GM23338 (cell line): ENCODE data around the gene STX17. TPM values are rescaled to one million over a fixed set of nuclear protein-coding genes. Genes with fewer than 3 reads are reported as not detected.

Experiments used
- ATAC-seq: fragments of 200-7000 bp; cut with Tn5 transposase; 3 replicates; pipeline ENCODE4 v1.9.1; 2020
- DNase-seq: peaks from one replicate; pipeline ENCODE4 v3.0.0-alpha.2; 2015; ENCODE audit warnings: low spot score
- H2AFZ ChIP-seq: fragments of 200-600 bp; sonication (generic); 2 replicates; pipeline ENCODE4 v1.8.0; 2016; ENCODE audit warnings: antibody characterized with exemption, mild to moderate bottlenecking, moderate library complexity
- H3F3A ChIP-seq: fragments of 200-600 bp; sonication (generic); replicated peaks from 2 replicates; pipeline ENCODE4 v1.8.0; 2017; ENCODE audit warnings: antibody characterized with exemption, mixed run types, low read depth
- H3K27ac ChIP-seq: fragments of 200-600 bp; sonication (generic); 2 replicates; pipeline ENCODE4 v1.6.1; 2016; ENCODE audit warnings: low read depth
- H3K27me3 ChIP-seq: fragments of 200-600 bp; sonication (generic); 2 replicates; pipeline ENCODE4 v1.8.0; 2016; ENCODE audit warnings: mild to moderate bottlenecking, mixed run types, moderate library complexity; ENCODE audit not compliant: insufficient read depth
- H3K36me3 ChIP-seq: fragments of 200-600 bp; sonication (generic); 2 replicates; pipeline ENCODE4 v1.8.0; 2016; ENCODE audit warnings: mild to moderate bottlenecking; ENCODE audit not compliant: insufficient read depth
- H3K4me1 ChIP-seq: fragments of 200-600 bp; sonication (generic); 2 replicates; pipeline ENCODE4 v1.8.0; 2016; ENCODE audit warnings: mild to moderate bottlenecking, moderate library complexity; ENCODE audit not compliant: insufficient read depth
- H3K4me2 ChIP-seq: fragments of 200-600 bp; sonication (generic); 2 replicates; pipeline ENCODE4 v1.7.1; 2017; ENCODE audit warnings: mixed run types
- H3K4me3 ChIP-seq: fragments of 200-600 bp; sonication (generic); 2 replicates; pipeline ENCODE4 v1.6.1; 2016; ENCODE audit warnings: mixed run types
- H3K79me2 ChIP-seq: fragments of 200-600 bp; sonication (generic); replicated peaks from 2 replicates; pipeline ENCODE4 v1.8.0; 2017; ENCODE audit warnings: mild to moderate bottlenecking; ENCODE audit not compliant: insufficient read depth
- H3K9me2 ChIP-seq: fragments of 200-600 bp; sonication (generic); 2 replicates; pipeline ENCODE4 v1.8.0; 2017; ENCODE audit not compliant: insufficient read depth
- H4K20me1 ChIP-seq: fragments of 200-600 bp; sonication (generic); replicated peaks from 2 replicates; pipeline ENCODE4 v1.8.0; 2017; ENCODE audit warnings: mild to moderate bottlenecking; ENCODE audit not compliant: insufficient read depth
- H3K27ac Mint-ChIP-seq: 2 replicates; pipeline ENCODE4 v1.8.0; 2020; ENCODE audit warnings: inconsistent platforms, mild to moderate bottlenecking, moderate library complexity, mixed read lengths
- H3K27me3 Mint-ChIP-seq: 3 replicates; pipeline ENCODE4 v1.8.0; 2022; ENCODE audit warnings: low read depth, mild to moderate bottlenecking, moderate library complexity, mixed read lengths, inconsistent platforms; ENCODE audit not compliant: insufficient read depth, poor library complexity
- H3K36me3 Mint-ChIP-seq: 3 replicates; pipeline ENCODE4 v1.8.0; 2021; ENCODE audit warnings: low read depth, mild to moderate bottlenecking, inconsistent platforms, moderate library complexity, mixed read lengths
- H3K4me1 Mint-ChIP-seq: 3 replicates; pipeline ENCODE4 v1.8.0; 2020; ENCODE audit warnings: mild to moderate bottlenecking, inconsistent platforms, mixed read lengths
- H3K4me3 Mint-ChIP-seq: 3 replicates; pipeline ENCODE4 v1.8.0; 2021; ENCODE audit warnings: moderate library complexity, mild to moderate bottlenecking, inconsistent platforms, mixed read lengths
- H3K9me3 Mint-ChIP-seq: 3 replicates; pipeline ENCODE4 v1.8.0; 2020; ENCODE audit warnings: moderate library complexity, mild to moderate bottlenecking, inconsistent platforms, mixed read lengths
- CREB1 ChIP-seq: fragments of 250-450 bp; sonication (Bioruptor Pico); IDR thresholded peaks from 2 replicates; pipeline ENCODE4 v1.5.0; 2020; ENCODE audit warnings: low read depth, mild to moderate bottlenecking, moderate library complexity
- EZH2phosphoT487 ChIP-seq: fragments of 200-600 bp; sonication (generic); IDR thresholded peaks from one replicate; pipeline ENCODE4 v1.8.1; 2018; ENCODE audit warnings: antibody characterized with exemption; ENCODE audit not compliant: unreplicated experiment
- JUNB ChIP-seq: IDR thresholded peaks from one replicate; pipeline ENCODE4 v1.6.1; 2016; ENCODE audit warnings: antibody characterized with exemption; ENCODE audit not compliant: unreplicated experiment
- NANOG ChIP-seq: IDR thresholded peaks from 2 replicates; pipeline ENCODE4 v1.6.1; 2016; ENCODE audit warnings: antibody characterized with exemption, borderline replicate concordance
- POLR2AphosphoS5 ChIP-seq: IDR thresholded peaks from 2 replicates; pipeline ENCODE4 v1.6.1; 2016; ENCODE audit warnings: antibody characterized with exemption, low read depth
- STAT1 ChIP-seq: IDR thresholded peaks from one replicate; pipeline ENCODE4 v1.6.1; 2016; ENCODE audit warnings: antibody characterized with exemption; ENCODE audit not compliant: unreplicated experiment
- ZNF114 ChIP-seq: fragments of 250-450 bp; sonication (Bioruptor Pico); IDR thresholded peaks from 2 replicates; pipeline ENCODE4 v1.5.0; 2020; ENCODE audit warnings: mild to moderate bottlenecking, moderate library complexity
- polyA plus RNA-seq: library from polyadenylated mRNA; unstranded; fragments of >200 nt; fragmentation: Nextera tagmentation; extraction: Ambion mirVana; gene quantifications from 2 replicates; pipeline ENCODE4 v1.2.1, GENCODE V29; 2016
- total RNA-seq: library from RNA; depleted of rRNA; stranded (reverse); fragments of >200 nt; shearing (Covaris generic); gene quantifications from 2 replicates; pipeline ENCODE4 v1.2.3, GENCODE V29; 2014
- TF ChIP-seq, protein P1 (sequence below): IDR thresholded peaks from one replicate; pipeline ENCODE4 v1.6.1; 2018; ENCODE audit warnings: antibody characterized with exemption; ENCODE audit not compliant: unreplicated experiment
- TF ChIP-seq, protein P2 (sequence below), 2 experiments: fragments of 200-600 bp in 1 of 2; sonication (generic) in 1 of 2; conservative IDR thresholded peaks; 2 replicates each; pipeline versions ENCODE4 v1.5.1 to v1.6.1; 2016 to 2017; ENCODE audit warnings: antibody characterized with exemption in 2 of 2, low read depth in 2 of 2, mild to moderate bottlenecking in 2 of 2, moderate library complexity in 1 of 2
- TF ChIP-seq, protein P3 (sequence below): fragments of 250-450 bp; sonication (Bioruptor Pico); IDR thresholded peaks from 2 replicates; pipeline ENCODE4 v1.5.0; 2020; ENCODE audit warnings: mild to moderate bottlenecking, moderate library complexity
- TF ChIP-seq, protein P4 (sequence below): IDR thresholded peaks from 2 replicates; pipeline ENCODE4 v1.6.1; 2016; ENCODE audit warnings: antibody characterized with exemption

Gene STX17
- total and polyA plus RNA-seq, 2 experiments from 2014 or later, result 12.9 to 24.2 TPM

DNA sequence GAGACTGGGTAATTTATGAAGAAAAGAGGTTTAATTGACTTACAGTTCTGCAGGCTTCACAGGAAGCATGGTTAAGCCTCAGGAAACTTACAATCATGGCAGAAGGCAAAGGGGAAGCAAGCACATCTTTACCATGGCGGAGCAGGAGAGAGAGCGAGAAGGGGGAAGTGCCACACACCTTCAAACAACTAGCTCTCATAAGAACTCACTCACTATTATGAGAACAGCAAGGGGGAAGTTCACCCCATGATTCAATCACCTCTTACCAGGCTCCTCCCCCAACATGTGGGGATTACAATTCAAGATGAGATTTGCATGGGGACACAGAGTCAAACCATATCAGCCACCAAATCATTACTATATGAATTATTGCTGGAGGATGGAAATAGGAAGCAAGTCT is 30.3 kb upstream of the STX17 start:
- H4K20me1 ChIP-seq, result no peaks in the 10 kb centered on the region
- H3K27ac ChIP-seq, result no peak overlapping the region
- DNase-seq, result no peak
- no peaks in the 10 kb centered on the region for H3K27me3 ChIP-seq
- Mint-ChIP-seq H3K4me1 (no peaks in the 10 kb centered on the region), H3K27ac (no peak overlapping the region), H3K36me3 (no peaks in the 10 kb centered on the region), H3K27me3 (no peaks in the 10 kb centered on the region), H3K9me3 (no peaks in the 10 kb centered on the region; the same call in 1 of the 3 replicates), H3K4me3 (no peak overlapping the region)
- no peaks in the 10 kb centered on the region for H3F3A ChIP-seq
- H3K9me2 ChIP-seq, result no peaks in the 10 kb centered on the region; the same call in none of the 2 replicates
- H3K4me1 ChIP-seq, result no peaks in the 10 kb centered on the region
- no peak for ATAC-seq
- TF ChIP-seq, protein P1, sequence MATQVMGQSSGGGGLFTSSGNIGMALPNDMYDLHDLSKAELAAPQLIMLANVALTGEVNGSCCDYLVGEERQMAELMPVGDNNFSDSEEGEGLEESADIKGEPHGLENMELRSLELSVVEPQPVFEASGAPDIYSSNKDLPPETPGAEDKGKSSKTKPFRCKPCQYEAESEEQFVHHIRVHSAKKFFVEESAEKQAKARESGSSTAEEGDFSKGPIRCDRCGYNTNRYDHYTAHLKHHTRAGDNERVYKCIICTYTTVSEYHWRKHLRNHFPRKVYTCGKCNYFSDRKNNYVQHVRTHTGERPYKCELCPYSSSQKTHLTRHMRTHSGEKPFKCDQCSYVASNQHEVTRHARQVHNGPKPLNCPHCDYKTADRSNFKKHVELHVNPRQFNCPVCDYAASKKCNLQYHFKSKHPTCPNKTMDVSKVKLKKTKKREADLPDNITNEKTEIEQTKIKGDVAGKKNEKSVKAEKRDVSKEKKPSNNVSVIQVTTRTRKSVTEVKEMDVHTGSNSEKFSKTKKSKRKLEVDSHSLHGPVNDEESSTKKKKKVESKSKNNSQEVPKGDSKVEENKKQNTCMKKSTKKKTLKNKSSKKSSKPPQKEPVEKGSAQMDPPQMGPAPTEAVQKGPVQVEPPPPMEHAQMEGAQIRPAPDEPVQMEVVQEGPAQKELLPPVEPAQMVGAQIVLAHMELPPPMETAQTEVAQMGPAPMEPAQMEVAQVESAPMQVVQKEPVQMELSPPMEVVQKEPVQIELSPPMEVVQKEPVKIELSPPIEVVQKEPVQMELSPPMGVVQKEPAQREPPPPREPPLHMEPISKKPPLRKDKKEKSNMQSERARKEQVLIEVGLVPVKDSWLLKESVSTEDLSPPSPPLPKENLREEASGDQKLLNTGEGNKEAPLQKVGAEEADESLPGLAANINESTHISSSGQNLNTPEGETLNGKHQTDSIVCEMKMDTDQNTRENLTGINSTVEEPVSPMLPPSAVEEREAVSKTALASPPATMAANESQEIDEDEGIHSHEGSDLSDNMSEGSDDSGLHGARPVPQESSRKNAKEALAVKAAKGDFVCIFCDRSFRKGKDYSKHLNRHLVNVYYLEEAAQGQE, result no peak
- TF ChIP-seq JUNB (no peak), EZH2phosphoT487 (no peak), NANOG (no peak), STAT1 (no peak), CREB1 (CRISPR knock-in tag) (no peak), POLR2AphosphoS5 (no peak), ZNF114 (no peak)
- TF ChIP-seq, protein P2, sequence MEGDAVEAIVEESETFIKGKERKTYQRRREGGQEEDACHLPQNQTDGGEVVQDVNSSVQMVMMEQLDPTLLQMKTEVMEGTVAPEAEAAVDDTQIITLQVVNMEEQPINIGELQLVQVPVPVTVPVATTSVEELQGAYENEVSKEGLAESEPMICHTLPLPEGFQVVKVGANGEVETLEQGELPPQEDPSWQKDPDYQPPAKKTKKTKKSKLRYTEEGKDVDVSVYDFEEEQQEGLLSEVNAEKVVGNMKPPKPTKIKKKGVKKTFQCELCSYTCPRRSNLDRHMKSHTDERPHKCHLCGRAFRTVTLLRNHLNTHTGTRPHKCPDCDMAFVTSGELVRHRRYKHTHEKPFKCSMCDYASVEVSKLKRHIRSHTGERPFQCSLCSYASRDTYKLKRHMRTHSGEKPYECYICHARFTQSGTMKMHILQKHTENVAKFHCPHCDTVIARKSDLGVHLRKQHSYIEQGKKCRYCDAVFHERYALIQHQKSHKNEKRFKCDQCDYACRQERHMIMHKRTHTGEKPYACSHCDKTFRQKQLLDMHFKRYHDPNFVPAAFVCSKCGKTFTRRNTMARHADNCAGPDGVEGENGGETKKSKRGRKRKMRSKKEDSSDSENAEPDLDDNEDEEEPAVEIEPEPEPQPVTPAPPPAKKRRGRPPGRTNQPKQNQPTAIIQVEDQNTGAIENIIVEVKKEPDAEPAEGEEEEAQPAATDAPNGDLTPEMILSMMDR (conservative IDR thresholded peaks at IDR 0.05; ENCODE audit: low read depth in 2 of 2), result no peak
- TF ChIP-seq, protein P3, sequence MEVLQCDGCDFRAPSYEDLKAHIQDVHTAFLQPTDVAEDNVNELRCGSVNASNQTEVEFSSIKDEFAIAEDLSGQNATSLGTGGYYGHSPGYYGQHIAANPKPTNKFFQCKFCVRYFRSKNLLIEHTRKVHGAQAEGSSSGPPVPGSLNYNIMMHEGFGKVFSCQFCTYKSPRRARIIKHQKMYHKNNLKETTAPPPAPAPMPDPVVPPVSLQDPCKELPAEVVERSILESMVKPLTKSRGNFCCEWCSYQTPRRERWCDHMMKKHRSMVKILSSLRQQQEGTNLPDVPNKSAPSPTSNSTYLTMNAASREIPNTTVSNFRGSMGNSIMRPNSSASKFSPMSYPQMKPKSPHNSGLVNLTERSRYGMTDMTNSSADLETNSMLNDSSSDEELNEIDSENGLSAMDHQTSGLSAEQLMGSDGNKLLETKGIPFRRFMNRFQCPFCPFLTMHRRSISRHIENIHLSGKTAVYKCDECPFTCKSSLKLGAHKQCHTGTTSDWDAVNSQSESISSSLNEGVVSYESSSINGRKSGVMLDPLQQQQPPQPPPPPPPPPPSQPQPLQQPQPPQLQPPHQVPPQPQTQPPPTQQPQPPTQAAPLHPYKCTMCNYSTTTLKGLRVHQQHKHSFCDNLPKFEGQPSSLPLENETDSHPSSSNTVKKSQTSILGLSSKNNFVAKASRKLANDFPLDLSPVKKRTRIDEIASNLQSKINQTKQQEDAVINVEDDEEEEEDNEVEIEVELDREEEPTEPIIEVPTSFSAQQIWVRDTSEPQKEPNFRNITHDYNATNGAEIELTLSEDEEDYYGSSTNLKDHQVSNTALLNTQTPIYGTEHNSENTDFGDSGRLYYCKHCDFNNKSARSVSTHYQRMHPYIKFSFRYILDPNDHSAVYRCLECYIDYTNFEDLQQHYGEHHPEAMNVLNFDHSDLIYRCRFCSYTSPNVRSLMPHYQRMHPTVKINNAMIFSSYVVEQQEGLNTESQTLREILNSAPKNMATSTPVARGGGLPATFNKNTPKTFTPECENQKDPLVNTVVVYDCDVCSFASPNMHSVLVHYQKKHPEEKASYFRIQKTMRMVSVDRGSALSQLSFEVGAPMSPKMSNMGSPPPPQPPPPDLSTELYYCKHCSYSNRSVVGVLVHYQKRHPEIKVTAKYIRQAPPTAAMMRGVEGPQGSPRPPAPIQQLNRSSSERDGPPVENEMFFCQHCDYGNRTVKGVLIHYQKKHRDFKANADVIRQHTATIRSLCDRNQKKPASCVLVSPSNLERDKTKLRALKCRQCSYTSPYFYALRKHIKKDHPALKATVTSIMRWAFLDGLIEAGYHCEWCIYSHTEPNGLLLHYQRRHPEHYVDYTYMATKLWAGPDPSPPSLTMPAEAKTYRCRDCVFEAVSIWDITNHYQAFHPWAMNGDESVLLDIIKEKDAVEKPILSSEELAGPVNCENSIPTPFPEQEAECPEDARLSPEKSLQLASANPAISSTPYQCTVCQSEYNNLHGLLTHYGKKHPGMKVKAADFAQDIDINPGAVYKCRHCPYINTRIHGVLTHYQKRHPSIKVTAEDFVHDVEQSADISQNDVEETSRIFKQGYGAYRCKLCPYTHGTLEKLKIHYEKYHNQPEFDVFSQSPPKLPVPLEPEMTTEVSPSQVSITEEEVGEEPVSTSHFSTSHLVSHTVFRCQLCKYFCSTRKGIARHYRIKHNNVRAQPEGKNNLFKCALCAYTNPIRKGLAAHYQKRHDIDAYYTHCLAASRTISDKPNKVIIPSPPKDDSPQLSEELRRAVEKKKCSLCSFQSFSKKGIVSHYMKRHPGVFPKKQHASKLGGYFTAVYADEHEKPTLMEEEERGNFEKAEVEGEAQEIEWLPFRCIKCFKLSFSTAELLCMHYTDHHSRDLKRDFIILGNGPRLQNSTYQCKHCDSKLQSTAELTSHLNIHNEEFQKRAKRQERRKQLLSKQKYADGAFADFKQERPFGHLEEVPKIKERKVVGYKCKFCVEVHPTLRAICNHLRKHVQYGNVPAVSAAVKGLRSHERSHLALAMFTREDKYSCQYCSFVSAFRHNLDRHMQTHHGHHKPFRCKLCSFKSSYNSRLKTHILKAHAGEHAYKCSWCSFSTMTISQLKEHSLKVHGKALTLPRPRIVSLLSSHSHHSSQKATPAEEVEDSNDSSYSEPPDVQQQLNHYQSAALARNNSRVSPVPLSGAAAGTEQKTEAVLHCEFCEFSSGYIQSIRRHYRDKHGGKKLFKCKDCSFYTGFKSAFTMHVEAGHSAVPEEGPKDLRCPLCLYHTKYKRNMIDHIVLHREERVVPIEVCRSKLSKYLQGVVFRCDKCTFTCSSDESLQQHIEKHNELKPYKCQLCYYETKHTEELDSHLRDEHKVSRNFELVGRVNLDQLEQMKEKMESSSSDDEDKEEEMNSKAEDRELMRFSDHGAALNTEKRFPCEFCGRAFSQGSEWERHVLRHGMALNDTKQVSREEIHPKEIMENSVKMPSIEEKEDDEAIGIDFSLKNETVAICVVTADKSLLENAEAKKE, result no peak
- TF ChIP-seq, protein P4, sequence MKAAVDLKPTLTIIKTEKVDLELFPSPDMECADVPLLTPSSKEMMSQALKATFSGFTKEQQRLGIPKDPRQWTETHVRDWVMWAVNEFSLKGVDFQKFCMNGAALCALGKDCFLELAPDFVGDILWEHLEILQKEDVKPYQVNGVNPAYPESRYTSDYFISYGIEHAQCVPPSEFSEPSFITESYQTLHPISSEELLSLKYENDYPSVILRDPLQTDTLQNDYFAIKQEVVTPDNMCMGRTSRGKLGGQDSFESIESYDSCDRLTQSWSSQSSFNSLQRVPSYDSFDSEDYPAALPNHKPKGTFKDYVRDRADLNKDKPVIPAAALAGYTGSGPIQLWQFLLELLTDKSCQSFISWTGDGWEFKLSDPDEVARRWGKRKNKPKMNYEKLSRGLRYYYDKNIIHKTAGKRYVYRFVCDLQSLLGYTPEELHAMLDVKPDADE, result no peak
- H3K4me2 ChIP-seq, result no peak overlapping the region
- no peaks in the 10 kb centered on the region for H3K79me2 ChIP-seq
- H3K4me3 ChIP-seq, result no peak overlapping the region
- no peak overlapping the region for H2AFZ ChIP-seq
- no peaks in the 10 kb centered on the region for H3K36me3 ChIP-seq
